Subcutaneous abdominal adipose tissue (tissue), 5 donors: ENCODE measurements around the gene HMG20B.
A peak's percentile ranks its signal among the peaks of the same experiment; 100 is the strongest.

Experiments used
- H3K27ac ChIP-seq: one replicate; pipeline ENCODE4 v1.7.0; 2013; ENCODE audit warnings: low read depth, mild to moderate bottlenecking, inconsistent platforms, low read length, moderate library complexity
- H3K27me3 ChIP-seq, 5 donors: one replicate each; pipeline ENCODE4 v1.7.0; 2013; ENCODE audit warnings: low read length in 5 of 5, inconsistent platforms in 1 of 5; ENCODE audit not compliant: control insufficient read depth in 5 of 5, insufficient read depth in 4 of 5
- H3K36me3 ChIP-seq, 5 donors: one replicate each; pipeline ENCODE4 v1.7.0; 2013; ENCODE audit warnings: low read length in 5 of 5; ENCODE audit not compliant: control insufficient read depth in 5 of 5, insufficient read depth in 5 of 5
- H3K4me1 ChIP-seq, 5 donors: one replicate each; pipeline ENCODE4 v1.7.0; 2013; ENCODE audit warnings: low read length in 5 of 5, mild to moderate bottlenecking in 3 of 5, moderate library complexity in 1 of 5; ENCODE audit not compliant: control insufficient read depth in 5 of 5, insufficient read depth in 5 of 5
- H3K4me3 ChIP-seq, 5 donors: one replicate each; pipeline ENCODE4 v1.7.0; 2013; ENCODE audit warnings: low read length in 5 of 5, low read depth in 1 of 5
- H3K9ac ChIP-seq, 5 donors: one replicate each; pipeline ENCODE4 v1.7.0; 2013; ENCODE audit warnings: low read length in 5 of 5, mild to moderate bottlenecking in 4 of 5, moderate library complexity in 3 of 5
- H3K9me3 ChIP-seq, 5 donors: one replicate each; pipeline ENCODE4 v1.7.0; 2013; ENCODE audit warnings: low read length in 5 of 5; ENCODE audit not compliant: control insufficient read depth in 5 of 5
- donor health status: healthy.
- donor health status: healthy.
- donor health status: healthy.
- donor health status: healthy.
- donor health status: healthy.

Gene HMG20B

GRCh38 chr19:3590991-3591659 lies 18.4 kb downstream of the HMG20B start:
- H3K27me3 ChIP-seq: peaks cover 1 to 7% (median 3%) of the 10 kb centered on the region in 5 donors
- no peaks in the 10 kb centered on the region for H3K9me3 ChIP-seq
- H3K36me3 ChIP-seq: no peaks in the 10 kb centered on the region
- H3K9ac ChIP-seq: no peak overlapping the region
- H3K4me3 ChIP-seq: no peak overlapping the region
- peaks cover 0 to 9% (median 0%) of the 10 kb centered on the region in 5 donors for H3K4me1 ChIP-seq
- H3K27ac ChIP-seq: no peak overlapping the region

- Histone ChIP-seq H3K36me3 (no peaks in the 10 kb centered on the region), H3K27ac (no peak overlapping the region), H3K27me3 (no peaks in the 10 kb centered on the region), H3K9me3 (no peaks in the 10 kb centered on the region), H3K4me3 (no peak overlapping the region), H3K9ac (no peak overlapping the region), H3K4me1 (no peaks in the 10 kb centered on the region)
Observed at GRCh38 chr19:3591876-3592613, 19.3 kb downstream of the HMG20B start.

GRCh38 chr19:3593156-3593555 lies 20.4 kb downstream of the HMG20B start:
- Histone ChIP-seq H3K9ac (no peak overlapping the region), H3K4me1 (no peaks in the 10 kb centered on the region), H3K27me3 (no peaks in the 10 kb centered on the region), H3K9me3 (no peaks in the 10 kb centered on the region), H3K4me3 (no peak overlapping the region), H3K27ac (no peak overlapping the region), H3K36me3 (no peaks in the 10 kb centered on the region)

GRCh38 chr19:3595521-3596061 lies 22.8 kb downstream of the HMG20B start:
- H3K9me3 ChIP-seq: no peaks in the 10 kb centered on the region
- no peak overlapping the region for H3K27ac ChIP-seq
- no peaks in the 10 kb centered on the region for H3K27me3 ChIP-seq
- H3K9ac ChIP-seq: no peak overlapping the region
- H3K4me3 ChIP-seq: no peak overlapping the region
- no peaks in the 10 kb centered on the region for H3K4me1 ChIP-seq
- H3K36me3 ChIP-seq: peaks cover 0 to 9% (median 0%) of the 10 kb centered on the region in 5 donors

GRCh38 chr19:3599776-3600187 lies 27.0 kb downstream of the HMG20B start:
- no peak overlapping the region for H3K9ac ChIP-seq
- H3K27ac ChIP-seq: no peak overlapping the region
- peaks cover 0 to 9% (median 0%) of the 10 kb centered on the region in 5 donors for H3K36me3 ChIP-seq
- no peak overlapping the region for H3K4me3 ChIP-seq
- peaks cover 0 to 10% (median 3%) of the 10 kb centered on the region in 5 donors for H3K27me3 ChIP-seq
- H3K9me3 ChIP-seq: no peaks in the 10 kb centered on the region
- H3K4me1 ChIP-seq: peaks cover 0 to 13% (median 0%) of the 10 kb centered on the region in 5 donors

GRCh38 chr19:3601021-3601420 lies 28.3 kb downstream of the HMG20B start:
- Histone ChIP-seq H3K9ac (no peak overlapping the region), H3K27me3 (peaks cover 4 to 16% (median 13%) of the 10 kb centered on the region in 5 donors), H3K4me1 (peaks cover 0 to 26% (median 6%) of the 10 kb centered on the region in 5 donors), H3K4me3 (no peak overlapping the region), H3K36me3 (peaks cover 0 to 9% (median 0%) of the 10 kb centered on the region in 5 donors), H3K27ac (no peak overlapping the region), H3K9me3 (no peaks in the 10 kb centered on the region)

- Histone ChIP-seq H3K9me3 (no peaks in the 10 kb centered on the region), H3K4me3 (no peak overlapping the region), H3K36me3 (peaks cover 0 to 9% (median 0%) of the 10 kb centered on the region in 5 donors), H3K4me1 (peaks cover 0 to 47% (median 29%) of the 10 kb centered on the region in 5 donors), H3K27me3 (peaks cover 6 to 26% (median 15%) of the 10 kb centered on the region in 5 donors), H3K9ac (no peak overlapping the region), H3K27ac (no peak overlapping the region)
Observed at GRCh38 chr19:3603121-3603811, 30.5 kb downstream of the HMG20B start.

GRCh38 chr19:3604227-3604986 lies 31.7 kb downstream of the HMG20B start:
- no peak overlapping the region for H3K9ac ChIP-seq
- H3K27ac ChIP-seq: no peak overlapping the region
- peaks cover 0 to 9% (median 0%) of the 10 kb centered on the region in 5 donors for H3K36me3 ChIP-seq
- H3K4me3 ChIP-seq: peak overlapping the region in 2 of 5 donors; percentile 33 to 67
- no peaks in the 10 kb centered on the region for H3K9me3 ChIP-seq
- peaks cover 6 to 26% (median 15%) of the 10 kb centered on the region in 5 donors for H3K27me3 ChIP-seq
- H3K4me1 ChIP-seq: peaks cover 0 to 57% (median 36%) of the 10 kb centered on the region in 5 donors

GRCh38 chr19:3604987-3605343 lies 32.2 kb downstream of the HMG20B start:
- peaks cover 6 to 26% (median 15%) of the 10 kb centered on the region in 5 donors for H3K27me3 ChIP-seq
- no peaks in the 10 kb centered on the region for H3K9me3 ChIP-seq
- no peak overlapping the region for H3K27ac ChIP-seq
- peaks cover 0 to 5% (median 0%) of the 10 kb centered on the region in 5 donors for H3K36me3 ChIP-seq
- peaks cover 0 to 61% (median 40%) of the 10 kb centered on the region in 5 donors for H3K4me1 ChIP-seq
- peak overlapping the region in 3 of 5 donors; percentile 33 to 67 (median 56) for H3K4me3 ChIP-seq
- peak overlapping the region in 1 of 5 donors; percentile 4 for H3K9ac ChIP-seq
